ENCODE results near the gene NUCB2. TPM values are rescaled to one million over a fixed set of nuclear protein-coding genes. Genes with fewer than 3 reads are reported as not detected.

NUCB2 gene
- polyA plus RNA-seq, 3 donors = 8.6 to 41.3 (median 31.4) TPM

GRCh38 chr11:17280494-17281127 is 4.1 kb downstream of the NUCB2 start:
- Histone ChIP-seq H2AFZ (ENCODE audit: insufficient read depth, low read depth, low read length, poor library complexity, severe bottlenecking) (peak overlapping the region; percentile 39), H3K36me3 (replicated peaks in 1 of 2; ENCODE audit: control insufficient read depth in 1 of 2, insufficient read depth in 2 of 2, low read length in 2 of 2) (peaks cover 0 to 2% of the 10 kb centered on the region in 2 donors), H3K79me2 (ENCODE audit: insufficient read depth, low read length) (peaks cover 88% of the 10 kb centered on the region), H3K9ac (ENCODE audit: insufficient read depth, low read length, poor library complexity, severe bottlenecking) (no peak overlapping the region), H3K4me3 (replicated peaks in 1 of 3; ENCODE audit: low read depth in 2 of 3, low read length in 3 of 3) (no peak overlapping the region), H3K27ac (ENCODE audit: low read depth in 1 of 2, low read length in 2 of 2) (no peak overlapping the region), H4K20me1 (ENCODE audit: insufficient read depth, low read length) (no peaks in the 10 kb centered on the region), H3K4me2 (replicated peaks; ENCODE audit: extremely low read depth, low read length, poor library complexity, severe bottlenecking) (no peak overlapping the region), H3K27me3 (ENCODE audit: control insufficient read depth in 2 of 2, insufficient read depth in 2 of 2, low read length in 2 of 2) (no peaks in the 10 kb centered on the region), H3K4me1 (ENCODE audit: control insufficient read depth in 1 of 2, insufficient read depth in 2 of 2, low read length in 2 of 2) (peaks cover 14 to 42% of the 10 kb centered on the region in 2 donors), H3K9me3 (replicated peaks in 1 of 2; ENCODE audit: control insufficient read depth in 1 of 2, insufficient read depth in 1 of 2, low read length in 2 of 2) (no peaks in the 10 kb centered on the region)
- TF ChIP-seq CTCF (IDR thresholded peaks at IDR 0.05) = no peak
- WGBS (ENCODE audit: insufficient coverage) = 80% methylated on average over 3 of the region's 9 CpGs
- Mint-ChIP-seq H3K27ac (peak overlapping the region in 2 of 7 donors; percentile 28 to 50), H3K36me3 (peaks cover 3 to 15% of the 10 kb centered on the region in 2 donors), H3K9me3 (no peaks in the 10 kb centered on the region), H3K27me3 (ENCODE audit: low read depth in 3 of 3) (no peaks in the 10 kb centered on the region), H3K4me3 (no peak overlapping the region), H3K4me1 (peaks cover 42% of the 10 kb centered on the region)
- intact Hi-C loops (cut with micrococcal nuclease) = no loop called here
- DNase-seq = no peak

- no peak overlapping the region for H2AFZ ChIP-seq (ENCODE audit: insufficient read depth, low read depth, low read length, poor library complexity, severe bottlenecking)
- peaks cover 7 to 27% of the 10 kb centered on the region in 2 donors for H3K36me3 Mint-ChIP-seq
- no peak for DNase-seq
- no CpG with 5 or more reads among the region's 1 CpG for WGBS (ENCODE audit: insufficient coverage)
- TF ChIP-seq CTCF (IDR thresholded peaks at IDR 0.05) = no peak
- no peaks in the 10 kb centered on the region for H4K20me1 ChIP-seq (ENCODE audit: insufficient read depth, low read length)
- intact Hi-C loops (cut with micrococcal nuclease) = no loop called here
- H3K9me3 Mint-ChIP-seq = no peaks in the 10 kb centered on the region
- no peaks in the 10 kb centered on the region for H3K27me3 Mint-ChIP-seq (ENCODE audit: low read depth in 3 of 3)
- H3K79me2 ChIP-seq (ENCODE audit: insufficient read depth, low read length) = peaks cover 72% of the 10 kb centered on the region
- no peak overlapping the region for H3K9ac ChIP-seq (ENCODE audit: insufficient read depth, low read length, poor library complexity, severe bottlenecking)
- H3K4me3 Mint-ChIP-seq = no peak overlapping the region
- H3K9me3 ChIP-seq (replicated peaks in 1 of 2; ENCODE audit: control insufficient read depth in 1 of 2, insufficient read depth in 1 of 2, low read length in 2 of 2) = no peaks in the 10 kb centered on the region
- H3K27me3 ChIP-seq (ENCODE audit: control insufficient read depth in 2 of 2, insufficient read depth in 2 of 2, low read length in 2 of 2) = no peaks in the 10 kb centered on the region
- H3K4me3 ChIP-seq (replicated peaks in 1 of 3; ENCODE audit: low read depth in 2 of 3, low read length in 3 of 3) = no peak overlapping the region
- peak overlapping the region in 1 of 2 donors; percentile 45 for H3K27ac ChIP-seq (ENCODE audit: low read depth in 1 of 2, low read length in 2 of 2)
- H3K4me2 ChIP-seq (replicated peaks; ENCODE audit: extremely low read depth, low read length, poor library complexity, severe bottlenecking) = no peak overlapping the region
- peak overlapping the region in 4 of 7 donors; percentile 4 to 82 (median 53) for H3K27ac Mint-ChIP-seq
- H3K36me3 ChIP-seq (replicated peaks in 1 of 2; ENCODE audit: control insufficient read depth in 1 of 2, insufficient read depth in 2 of 2, low read length in 2 of 2) = peaks cover 2 to 15% of the 10 kb centered on the region in 2 donors
- peaks cover 33% of the 10 kb centered on the region for H3K4me1 Mint-ChIP-seq
- peaks cover 12 to 20% of the 10 kb centered on the region in 2 donors for H3K4me1 ChIP-seq (ENCODE audit: control insufficient read depth in 1 of 2, insufficient read depth in 2 of 2, low read length in 2 of 2)
Observed at GRCh38 chr11:17286332-17286731, 9.8 kb downstream of the NUCB2 start.

Measured in CD14-positive monocyte (primary cell).